ENCODE results near the gene PSAPL1.

Gene PSAPL1

DNA sequence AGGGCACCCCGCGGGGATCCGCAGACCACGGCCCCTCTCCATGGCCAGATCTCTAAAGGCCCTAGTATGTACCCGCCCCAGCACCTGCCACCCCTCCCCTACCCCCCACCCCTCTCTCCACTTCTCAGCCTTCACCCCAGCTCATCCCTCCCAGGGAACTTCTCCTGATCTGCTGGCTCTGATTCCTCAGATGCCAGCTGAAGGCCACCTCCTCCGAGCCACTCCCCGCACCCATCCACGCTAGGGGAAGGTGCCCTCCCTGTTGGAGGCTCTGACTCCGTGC, 11.9 kb downstream of the PSAPL1 start:
- Histone ChIP-seq H3K4me3 (ENCODE audit: low read length) (no peak overlapping the region), H3K9me3 (ENCODE audit: control insufficient read depth, insufficient read depth, low read length) (no peaks in the 10 kb centered on the region), H3K36me3 (ENCODE audit: control insufficient read depth, low read length) (no peaks in the 10 kb centered on the region), H3K4me1 (ENCODE audit: control insufficient read depth, low read length) (no peaks in the 10 kb centered on the region), H4K20me1 (ENCODE audit: control insufficient read depth, insufficient read depth, low read depth, low read length) (no peaks in the 10 kb centered on the region), H3K27ac (ENCODE audit: low read depth, low read length) (no peak overlapping the region), H3F3A (ENCODE audit: control insufficient read depth, insufficient read depth) (no peaks in the 10 kb centered on the region), H3K27me3 (ENCODE audit: control insufficient read depth, low read length) (no peaks in the 10 kb centered on the region), H3K79me2 (ENCODE audit: control insufficient read depth, low read length) (no peaks in the 10 kb centered on the region), H3K9me2 (replicated peaks; ENCODE audit: control insufficient read depth, low read length) (no peaks in the 10 kb centered on the region), H3K4me2 (ENCODE audit: low read length) (no peak overlapping the region)
- TF ChIP-seq, protein P1, sequence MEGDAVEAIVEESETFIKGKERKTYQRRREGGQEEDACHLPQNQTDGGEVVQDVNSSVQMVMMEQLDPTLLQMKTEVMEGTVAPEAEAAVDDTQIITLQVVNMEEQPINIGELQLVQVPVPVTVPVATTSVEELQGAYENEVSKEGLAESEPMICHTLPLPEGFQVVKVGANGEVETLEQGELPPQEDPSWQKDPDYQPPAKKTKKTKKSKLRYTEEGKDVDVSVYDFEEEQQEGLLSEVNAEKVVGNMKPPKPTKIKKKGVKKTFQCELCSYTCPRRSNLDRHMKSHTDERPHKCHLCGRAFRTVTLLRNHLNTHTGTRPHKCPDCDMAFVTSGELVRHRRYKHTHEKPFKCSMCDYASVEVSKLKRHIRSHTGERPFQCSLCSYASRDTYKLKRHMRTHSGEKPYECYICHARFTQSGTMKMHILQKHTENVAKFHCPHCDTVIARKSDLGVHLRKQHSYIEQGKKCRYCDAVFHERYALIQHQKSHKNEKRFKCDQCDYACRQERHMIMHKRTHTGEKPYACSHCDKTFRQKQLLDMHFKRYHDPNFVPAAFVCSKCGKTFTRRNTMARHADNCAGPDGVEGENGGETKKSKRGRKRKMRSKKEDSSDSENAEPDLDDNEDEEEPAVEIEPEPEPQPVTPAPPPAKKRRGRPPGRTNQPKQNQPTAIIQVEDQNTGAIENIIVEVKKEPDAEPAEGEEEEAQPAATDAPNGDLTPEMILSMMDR (IDR thresholded peaks at IDR 0.05; ENCODE audit: low read depth, low read length, poor library complexity, severe bottlenecking), result no peak
- no peak for TF ChIP-seq EZH2phosphoT487 (IDR thresholded peaks at IDR 0.05; ENCODE audit: borderline replicate concordance, low read length)

DNA sequence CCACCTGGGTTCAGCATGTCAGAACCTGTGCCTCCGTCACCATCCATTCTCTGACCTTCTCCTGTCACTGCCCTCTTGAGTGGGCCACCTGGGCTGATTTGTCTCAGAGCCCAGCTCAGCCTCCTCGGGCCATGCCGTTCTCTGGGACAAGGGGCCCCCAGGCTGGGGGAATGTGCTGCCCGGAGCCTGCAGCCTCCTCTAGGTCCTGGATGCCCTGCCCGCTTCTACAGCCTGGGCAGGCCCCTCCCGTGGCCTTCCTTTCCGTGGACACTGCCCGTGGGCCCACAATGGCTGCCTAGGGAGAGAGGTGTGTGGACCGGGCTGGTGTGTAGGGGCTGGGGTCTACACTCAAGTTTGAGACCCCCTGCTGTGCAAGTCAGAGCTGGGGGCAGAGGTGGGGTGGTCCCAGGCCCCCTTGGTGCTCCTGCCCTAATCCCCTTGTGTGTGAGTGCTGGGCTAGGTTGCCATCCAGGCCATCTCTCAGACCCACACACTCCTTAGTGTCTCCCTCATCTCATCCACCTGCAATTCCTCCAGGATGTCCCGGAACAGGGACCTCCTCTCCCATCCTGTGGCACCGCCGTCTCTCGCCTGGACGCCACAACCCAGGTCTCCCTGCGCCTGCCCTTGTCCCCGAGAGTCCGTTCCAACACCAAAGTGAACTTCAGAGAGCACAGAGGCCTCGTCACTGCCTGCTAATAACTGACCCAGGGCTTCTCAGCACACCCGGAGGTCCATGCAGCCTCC, 12.4 kb downstream of the PSAPL1 start:
- H3K4me2 ChIP-seq (ENCODE audit: low read length), result no peak overlapping the region
- no peak overlapping the region for H3K4me3 ChIP-seq (ENCODE audit: low read length)
- H3K9me2 ChIP-seq (replicated peaks; ENCODE audit: control insufficient read depth, low read length), result no peaks in the 10 kb centered on the region
- H3K9me3 ChIP-seq (ENCODE audit: control insufficient read depth, insufficient read depth, low read length), result no peaks in the 10 kb centered on the region
- TF ChIP-seq, protein P1 (IDR thresholded peaks at IDR 0.05; ENCODE audit: low read depth, low read length, poor library complexity, severe bottlenecking), result no peak
- no peak for TF ChIP-seq EZH2phosphoT487 (IDR thresholded peaks at IDR 0.05; ENCODE audit: borderline replicate concordance, low read length)
- H3K27me3 ChIP-seq (ENCODE audit: control insufficient read depth, low read length), result no peaks in the 10 kb centered on the region
- no peak overlapping the region for H3K27ac ChIP-seq (ENCODE audit: low read depth, low read length)
- no peaks in the 10 kb centered on the region for H3K36me3 ChIP-seq (ENCODE audit: control insufficient read depth, low read length)
- H3K4me1 ChIP-seq (ENCODE audit: control insufficient read depth, low read length), result no peaks in the 10 kb centered on the region
- H4K20me1 ChIP-seq (ENCODE audit: control insufficient read depth, insufficient read depth, low read depth, low read length), result no peaks in the 10 kb centered on the region
- no peaks in the 10 kb centered on the region for H3K79me2 ChIP-seq (ENCODE audit: control insufficient read depth, low read length)
- H3F3A ChIP-seq (ENCODE audit: control insufficient read depth, insufficient read depth), result no peaks in the 10 kb centered on the region

DNA sequence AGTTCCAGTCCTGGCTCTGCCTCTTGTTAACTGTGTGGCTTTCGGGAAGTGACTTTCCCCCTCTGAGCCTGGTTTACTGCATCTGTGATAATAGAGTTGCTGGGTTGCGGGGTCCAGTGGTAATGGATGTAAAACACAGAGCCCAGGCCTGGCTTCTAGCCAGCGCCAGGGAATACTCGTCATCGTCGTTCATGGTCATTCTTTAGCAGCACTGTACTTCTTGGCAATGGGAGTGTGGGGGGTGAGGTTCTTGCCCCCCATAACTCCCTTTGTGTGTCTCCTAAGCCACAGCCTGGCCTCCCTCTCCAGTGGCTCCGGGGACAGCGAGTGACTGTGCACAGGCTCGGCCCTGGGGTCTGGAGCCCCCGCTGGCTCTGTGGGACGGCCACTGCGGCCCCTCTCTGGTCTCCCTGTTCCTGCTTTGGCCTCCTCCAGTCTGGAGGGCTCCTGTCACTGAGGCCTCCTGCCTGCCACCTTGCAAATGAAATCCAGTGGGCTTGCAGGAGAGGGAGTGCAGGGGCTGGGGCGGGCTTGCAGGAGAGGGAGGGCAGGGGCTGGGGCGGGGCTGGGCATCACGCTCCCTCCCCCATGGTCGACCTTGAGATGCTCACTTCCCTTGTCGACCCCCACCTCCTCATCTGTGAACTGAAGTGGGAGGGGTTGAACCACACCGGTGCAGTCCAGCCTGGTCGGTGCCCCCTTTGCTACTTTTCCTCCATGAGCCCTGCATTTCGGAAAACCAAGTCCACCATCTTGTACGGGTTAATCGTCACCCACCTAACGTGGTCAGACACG, 13.2 kb downstream of the PSAPL1 start:
- Histone ChIP-seq H3K4me3 (ENCODE audit: low read length) (no peak overlapping the region), H3K36me3 (ENCODE audit: control insufficient read depth, low read length) (no peaks in the 10 kb centered on the region), H3K4me2 (ENCODE audit: low read length) (no peak overlapping the region), H3K27me3 (ENCODE audit: control insufficient read depth, low read length) (no peaks in the 10 kb centered on the region), H3K79me2 (ENCODE audit: control insufficient read depth, low read length) (no peaks in the 10 kb centered on the region), H3K9me3 (ENCODE audit: control insufficient read depth, insufficient read depth, low read length) (no peaks in the 10 kb centered on the region), H3K27ac (ENCODE audit: low read depth, low read length) (no peak overlapping the region), H3F3A (ENCODE audit: control insufficient read depth, insufficient read depth) (no peaks in the 10 kb centered on the region), H4K20me1 (ENCODE audit: control insufficient read depth, insufficient read depth, low read depth, low read length) (no peaks in the 10 kb centered on the region), H3K9me2 (replicated peaks; ENCODE audit: control insufficient read depth, low read length) (no peaks in the 10 kb centered on the region), H3K4me1 (ENCODE audit: control insufficient read depth, low read length) (no peaks in the 10 kb centered on the region)
- TF ChIP-seq, protein P1 (IDR thresholded peaks at IDR 0.05; ENCODE audit: low read depth, low read length, poor library complexity, severe bottlenecking), result no peak
- no peak for TF ChIP-seq EZH2phosphoT487 (IDR thresholded peaks at IDR 0.05; ENCODE audit: borderline replicate concordance, low read length)
